OCI-LY1 (cell line): ENCODE data around the gene TP73.

Experiments
- CTCF ChIP-seq: fragments of 200-600 bp; sonication (generic), shearing (Covaris generic); IDR thresholded peaks from 2 replicates; pipeline ENCODE4 v1.5.1; 2017; ENCODE audit warnings: mild to moderate bottlenecking, antibody characterized with exemption, low read length, moderate library complexity, mixed read lengths
- EZH2 ChIP-seq: fragments of 200-600 bp; sonication (generic), shearing (Covaris generic); IDR thresholded peaks from 2 replicates; pipeline ENCODE4 v1.8.0; 2017; ENCODE audit warnings: borderline replicate concordance, mixed run types, mild to moderate bottlenecking, antibody characterized with exemption, low read length, moderate library complexity, mixed read lengths

GRCh38 chr1:3607703-3608065 lies 44.6 kb upstream of the TP73 start:
- TF ChIP-seq CTCF (no peak), EZH2 (no peak)
